GM12878 (cell line): Measurements from ENCODE around the gene AIG1. TPM values are rescaled to one million over a fixed set of nuclear protein-coding genes. Genes with fewer than 3 reads are reported as not detected.

ENCODE experiments used
- ATAC-seq: fragments of 200-7000 bp; cut with Tn5 transposase; 3 replicates; pipeline ENCODE4 v1.9.1; 2020; ENCODE audit warnings: mild to moderate bottlenecking, moderate library complexity
- BruUV-seq: library from RNA; stranded (reverse); fragments of 400-500 nt; replicated peaks from 2 replicates; lab custom pipeline; 2021; lab: Mats Ljungman, UMichigan
- CTCF ChIA-PET: fragments of 300-600 bp; sonication (Branson Sonifier 250); formaldehyde crosslinking; extraction: SDS; loops from one replicate; lab custom pipeline; 2021; ENCODE audit warnings: inconsistent platforms; lab: Yijun Ruan, JAX
- POLR2A ChIA-PET: fragments of 350-600 bp; formaldehyde crosslinking; extraction: SDS; loops from one replicate; lab custom pipeline; 2021; ENCODE audit warnings: inconsistent platforms; lab: Charles Lee
- RAD21 ChIA-PET: fragments of 300-600 bp; sonication (Branson Sonifier 250); formaldehyde crosslinking; loops from one replicate; lab custom pipeline; 2023; ENCODE audit warnings: antibody characterized with exemption; ENCODE audit not compliant: unreplicated experiment; lab: Charles Lee
- SMC1A ChIA-PET: fragments of 300-600 bp; sonication (Branson Sonifier 250); formaldehyde crosslinking; loops from one replicate; lab custom pipeline; 2023; ENCODE audit not compliant: unreplicated experiment, uncharacterized antibody; lab: Charles Lee
- DNase-seq: peaks from one replicate; pipeline ENCODE4 v3.0.0-alpha.2; 2011; ENCODE audit warnings: low read depth, low spot score
- FAIRE-seq: peaks from 3 replicates; lab custom pipeline; 2011; peaks lifted over from hg19 to GRCh38; lab: Jason Lieb, UNC
- H2AFZ ChIP-seq: 2 replicates; pipeline ENCODE4 v1.6.0; 2011; ENCODE audit warnings: low read depth, low read length, control low read depth; ENCODE audit not compliant: control insufficient read depth
- H3K27ac ChIP-seq: 2 replicates; pipeline ENCODE4 v1.5.1; 2011; ENCODE audit warnings: control low read depth; ENCODE audit not compliant: control insufficient read depth, insufficient read depth
- H3K27me3 ChIP-seq, 2 experiments: replicated peaks in 1 of 2; 2 replicates each; pipeline versions ENCODE4 v1.6.0 to v1.6.1; 2011; ENCODE audit warnings: low read length in 1 of 2; ENCODE audit not compliant: control insufficient read depth in 2 of 2, insufficient read depth in 2 of 2
- H3K36me3 ChIP-seq, 2 experiments: 2 replicates each; pipeline ENCODE4 v1.5.1; 2011; ENCODE audit warnings: low read length in 1 of 2; ENCODE audit not compliant: control insufficient read depth in 2 of 2, insufficient read depth in 2 of 2
- H3K4me1 ChIP-seq: 2 replicates; pipeline ENCODE4 v1.6.1; 2011; ENCODE audit warnings: mild to moderate bottlenecking, low read length, moderate library complexity, mixed read lengths; ENCODE audit not compliant: control insufficient read depth, insufficient read depth
- H3K4me2 ChIP-seq: 2 replicates; pipeline ENCODE4 v1.6.0; 2011; ENCODE audit warnings: control low read depth; ENCODE audit not compliant: control insufficient read depth, insufficient read depth
- H3K4me3 ChIP-seq: fragments of 200-600 bp; sonication (generic); 2 replicates; pipeline ENCODE4 v1.5.1; 2016
- H3K79me2 ChIP-seq: 2 replicates; pipeline ENCODE4 v1.6.0; 2011; ENCODE audit warnings: low read length; ENCODE audit not compliant: control insufficient read depth, insufficient read depth
- H3K9ac ChIP-seq: 2 replicates; pipeline ENCODE4 v1.8.0; 2011; ENCODE audit warnings: low read length, control low read depth, mixed read lengths; ENCODE audit not compliant: control insufficient read depth, insufficient read depth
- H3K9me3 ChIP-seq: replicated peaks from 3 replicates; pipeline ENCODE4 v1.5.1; 2011; ENCODE audit warnings: mild to moderate bottlenecking, low read length; ENCODE audit not compliant: control insufficient read depth, insufficient read depth
- H4K20me1 ChIP-seq: 2 replicates; pipeline ENCODE4 v1.6.0; 2011; ENCODE audit not compliant: control insufficient read depth, insufficient read depth
- CHD4 ChIP-seq: fragments of 200-600 bp; sonication (generic); IDR thresholded peaks from 2 replicates; pipeline ENCODE4 v1.6.1; 2016; ENCODE audit warnings: mild to moderate bottlenecking
- MXI1 ChIP-seq: fragments of 150-350 bp; IDR thresholded peaks from 2 replicates; pipeline ENCODE4 v1.6.1; 2011; ENCODE audit warnings: low read depth, mild to moderate bottlenecking, inconsistent platforms, low read length, improper control_type of control experiment
- MYB ChIP-seq: fragments of 150-350 bp; IDR thresholded peaks from 2 replicates; pipeline ENCODE4 v1.6.1; 2014; ENCODE audit warnings: mild to moderate bottlenecking, low read depth, low read length, borderline replicate concordance
- PAX5 ChIP-seq: IDR thresholded peaks from 2 replicates; pipeline ENCODE4 v1.6.1; 2011; ENCODE audit warnings: low read depth, low read length, borderline replicate concordance
- RBBP5 ChIP-seq: fragments of 200-600 bp; sonication (generic); conservative IDR thresholded peaks from 2 replicates; pipeline ENCODE4 v1.6.1; 2016
- SMAD1 ChIP-seq: fragments of 450-650 bp; IDR thresholded peaks from 2 replicates; pipeline ENCODE4 v1.6.1; 2018; ENCODE audit warnings: mild to moderate bottlenecking, low read depth; ENCODE audit not compliant: partially characterized antibody
- YBX1 ChIP-seq: fragments of 450-650 bp; IDR thresholded peaks from 2 replicates; pipeline ENCODE4 v1.6.1; 2016; ENCODE audit warnings: antibody characterized with exemption
- ZBTB11 ChIP-seq: fragments of 450-650 bp; formaldehyde crosslinking; IDR thresholded peaks from 2 replicates; pipeline ENCODE4 v1.5.0; 2022; ENCODE audit warnings: mild to moderate bottlenecking, missing genetic modification characterization
- WGBS: methylation state at CpG from one replicate; pipeline ENCODE4 v1.1.6; 2016; ENCODE audit warnings: low lambda C conversion rate; ENCODE audit not compliant: insufficient replicate concordance, insufficient coverage; ENCODE audit errors: missing lambda C conversion rate; 5-methylcytosine and 5-hydroxymethylcytosine counted together
- in situ Hi-C: fragments of 300-500 bp; cut with MboI; formaldehyde crosslinking; loops from 9 replicates; pipeline ENCODE4 v1.14.3; 2018; ENCODE audit warnings: mixed read lengths
- intact Hi-C: fragments of 100-400 bp; cut with micrococcal nuclease; formaldehyde crosslinking; loops from one replicate; pipeline ENCODE4 v1.14.2; 2022; ENCODE audit not compliant: unreplicated experiment
- polyA plus RNA-seq, 11 experiments: library from polyadenylated mRNA; depleted of rRNA in 4 of 11; unstranded in 6 of 11; stranded (reverse) in 5 of 11; fragments of >200 nt; fragmentation: Nextera tagmentation in 4 of 11; fragmentation: Illumina TruSeq in 1 of 11; extraction: Ambion mirVana in 4 of 11; extraction: Trizol in 1 of 11; gene quantifications; 1 replicate in 1 of 11; 2 replicates in 10 of 11; pipeline versions ENCODE4 v1.2.1 to v1.2.3, GENCODE V29; 2011 to 2016; ENCODE audit warnings: inconsistent platforms in 2 of 11, missing spikeins in 2 of 11, low read depth in 1 of 11
- total RNA-seq, 4 experiments: library from RNA; depleted of rRNA in 3 of 4; stranded (reverse); fragments of >200 nt in 3 of 4; fragmentation: Illumina TruSeq in 1 of 4; extraction: Trizol in 1 of 4; gene quantifications; 2 replicates each; pipeline versions ENCODE4 v1.2.1 to v1.2.3, GENCODE V29; 2013 to 2021

The AIG1 gene
- total and polyA plus RNA-seq, 10 of the 15 experiments (the other 5 are each of a cell fraction or from before 2014, with no cell fraction given): 27.0 to 74.5 (median 36.4) TPM

- no peak for TF ChIP-seq CHD4
- TF ChIP-seq RBBP5: no peak
These were observed 102.9 kb downstream of the AIG1 start (continued) for GRCh38 chr6:143163621-143164020.

GRCh38 chr6:143164565-143165105 lies 103.9 kb downstream of the AIG1 start:
- Histone ChIP-seq H3K4me2 (no peak overlapping the region), H3K9me3 (no peaks in the 10 kb centered on the region), H3K4me1 (no peaks in the 10 kb centered on the region), H4K20me1 (no peaks in the 10 kb centered on the region), H3K27ac (no peak overlapping the region), H3K27me3 (no peaks in the 10 kb centered on the region), H3K36me3 (no peaks in the 10 kb centered on the region), H2AFZ (no peak overlapping the region), H3K4me3 (no peak overlapping the region), H3K9ac (no peak overlapping the region), H3K79me2 (no peaks in the 10 kb centered on the region)
- DNase-seq (no peak), ATAC-seq (no peak), FAIRE-seq (no peak)
- ChIA-PET CTCF (interaction anchor here (1.3 kb wide), 1 partner anchor 24 kb away, joined by 3 read pairs; no protein-coding TSS in a partner anchor), SMC1A (interaction anchor here (0.9 to 1.6 kb wide), 2 partner anchors 9 to 13 kb away, joined by 3 to 4 read pairs; no protein-coding TSS in a partner anchor), POLR2A (no interaction called here), RAD21 (no interaction called here)
- TF ChIP-seq PAX5 (no peak), MXI1 (no peak), MYB (no peak), YBX1 (no peak), ZBTB11 (CRISPR knock-in tag) (no peak), SMAD1 (no peak)
- no TSS peak for BruUV-seq
- in situ Hi-C loops: no loop called here
- intact Hi-C loops: no loop called here
- 69% methylated on average over 4 of the region's 5 CpGs for WGBS
